Kidney epithelial cell (primary cell): ENCODE measurements around the gene PPP1R7. TPM values are rescaled to one million over a fixed set of nuclear protein-coding genes. Genes with fewer than 3 reads are reported as not detected.

Source experiments
- DNase-seq: peaks from one replicate; pipeline ENCODE4 v3.0.0-alpha.2; 2010; ENCODE audit warnings: low read depth
- H3K27me3 ChIP-seq: 2 replicates; pipeline ENCODE4 v1.6.0; 2011; ENCODE audit warnings: low read length; ENCODE audit not compliant: control insufficient read depth, insufficient read depth
- H3K36me3 ChIP-seq: 2 replicates; pipeline ENCODE4 v1.5.1; 2011; ENCODE audit warnings: low read length; ENCODE audit not compliant: control insufficient read depth, insufficient read depth
- H3K4me3 ChIP-seq: 2 replicates; pipeline ENCODE4 v1.5.1; 2011; ENCODE audit warnings: low read depth, mild to moderate bottlenecking, control low read depth, low read length
- total RNA-seq: library from RNA; depleted of rRNA; stranded (reverse); fragments of >200 nt; gene quantifications from 2 replicates; pipeline ENCODE4 v1.2.3, GENCODE V29; 2015
- TF ChIP-seq, protein P1 (sequence below): IDR thresholded peaks from 2 replicates; pipeline ENCODE4 v1.5.1; 2011; ENCODE audit warnings: mild to moderate bottlenecking, moderate library complexity, low read length, control low read depth, inconsistent platforms; ENCODE audit not compliant: insufficient read depth, poor library complexity, severe bottlenecking

PPP1R7 gene
- total RNA-seq, 1 donor from 2014 or later, result 82.3 TPM

DNA sequence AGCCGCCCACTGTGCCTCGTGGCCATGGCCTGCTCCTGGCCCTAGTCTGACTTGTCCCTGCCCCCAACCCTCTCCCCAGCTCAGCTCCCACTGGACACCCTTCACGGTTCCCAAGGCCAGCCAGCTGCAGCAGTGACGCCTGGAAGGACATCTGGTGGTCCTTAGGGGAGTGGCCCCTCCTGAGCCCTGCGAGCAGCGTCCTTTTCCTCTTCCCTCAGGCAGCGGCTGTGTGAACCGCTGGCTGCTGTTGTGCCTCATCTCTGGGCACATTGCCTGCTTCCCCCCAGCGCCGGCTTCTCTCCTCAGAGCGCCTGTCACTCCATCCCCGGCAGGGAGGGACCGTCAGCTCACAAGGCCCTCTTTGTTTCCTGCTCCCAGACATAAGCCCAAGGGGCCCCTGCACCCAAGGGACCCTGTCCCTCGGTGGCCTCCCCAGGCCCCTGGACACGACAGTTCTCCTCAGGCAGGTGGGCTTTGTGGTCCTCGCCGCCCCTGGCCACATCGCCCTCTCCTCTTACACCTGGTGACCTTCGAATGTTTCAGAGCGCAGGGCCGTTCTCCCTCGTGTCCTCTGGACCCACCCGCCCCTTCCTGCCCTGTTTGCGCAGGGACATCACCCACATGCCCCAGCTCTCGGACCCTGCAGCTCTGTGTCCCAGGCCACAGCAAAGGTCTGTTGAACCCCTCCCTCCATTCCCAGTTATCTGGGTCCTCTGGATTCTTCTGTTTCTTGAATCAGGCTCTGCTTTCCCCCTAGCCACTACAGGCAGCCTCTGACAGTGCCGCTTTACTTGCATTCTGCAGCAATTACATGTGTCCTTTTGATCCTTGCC, 74.0 kb downstream of the PPP1R7 start:
- no peak overlapping the region for H3K4me3 ChIP-seq
- DNase-seq, result no peak
- no peaks in the 10 kb centered on the region for H3K27me3 ChIP-seq
- H3K36me3 ChIP-seq, result peaks cover 2% of the 10 kb centered on the region
- TF ChIP-seq, protein P1, sequence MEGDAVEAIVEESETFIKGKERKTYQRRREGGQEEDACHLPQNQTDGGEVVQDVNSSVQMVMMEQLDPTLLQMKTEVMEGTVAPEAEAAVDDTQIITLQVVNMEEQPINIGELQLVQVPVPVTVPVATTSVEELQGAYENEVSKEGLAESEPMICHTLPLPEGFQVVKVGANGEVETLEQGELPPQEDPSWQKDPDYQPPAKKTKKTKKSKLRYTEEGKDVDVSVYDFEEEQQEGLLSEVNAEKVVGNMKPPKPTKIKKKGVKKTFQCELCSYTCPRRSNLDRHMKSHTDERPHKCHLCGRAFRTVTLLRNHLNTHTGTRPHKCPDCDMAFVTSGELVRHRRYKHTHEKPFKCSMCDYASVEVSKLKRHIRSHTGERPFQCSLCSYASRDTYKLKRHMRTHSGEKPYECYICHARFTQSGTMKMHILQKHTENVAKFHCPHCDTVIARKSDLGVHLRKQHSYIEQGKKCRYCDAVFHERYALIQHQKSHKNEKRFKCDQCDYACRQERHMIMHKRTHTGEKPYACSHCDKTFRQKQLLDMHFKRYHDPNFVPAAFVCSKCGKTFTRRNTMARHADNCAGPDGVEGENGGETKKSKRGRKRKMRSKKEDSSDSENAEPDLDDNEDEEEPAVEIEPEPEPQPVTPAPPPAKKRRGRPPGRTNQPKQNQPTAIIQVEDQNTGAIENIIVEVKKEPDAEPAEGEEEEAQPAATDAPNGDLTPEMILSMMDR, result no peak

DNA sequence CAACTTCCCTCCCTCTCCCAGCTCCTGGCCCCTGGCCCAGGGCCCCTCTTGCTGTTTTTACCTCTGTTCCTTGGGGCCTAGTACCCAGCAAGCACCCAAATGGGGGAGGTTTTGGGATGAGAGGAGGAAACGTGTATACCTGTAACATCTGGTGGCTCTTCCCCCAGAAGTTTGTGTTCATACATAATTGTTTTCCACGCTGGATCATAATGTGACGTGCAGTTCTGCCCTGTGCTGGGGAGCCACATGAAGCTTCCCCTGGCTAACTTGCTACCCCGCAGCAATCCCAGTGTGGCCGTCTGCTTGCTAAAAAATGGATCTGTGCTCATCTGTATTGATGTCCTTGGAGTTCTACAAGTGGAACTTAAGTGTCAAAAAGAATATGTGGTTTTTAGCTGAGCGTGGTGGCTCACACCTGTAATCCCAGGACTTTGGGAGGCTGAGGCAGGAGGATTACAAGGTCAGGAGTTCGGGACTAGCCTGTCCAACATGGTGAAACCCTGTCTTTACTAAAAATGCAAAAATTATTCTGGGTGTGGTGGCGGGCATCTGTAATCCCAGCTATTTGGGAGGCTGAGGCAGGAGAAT, 74.7 kb downstream of the PPP1R7 start:
- Histone ChIP-seq H3K36me3 (peaks cover 2% of the 10 kb centered on the region), H3K27me3 (no peaks in the 10 kb centered on the region), H3K4me3 (no peak overlapping the region)
- DNase-seq, result no peak
- TF ChIP-seq, protein P1, result no peak

DNA sequence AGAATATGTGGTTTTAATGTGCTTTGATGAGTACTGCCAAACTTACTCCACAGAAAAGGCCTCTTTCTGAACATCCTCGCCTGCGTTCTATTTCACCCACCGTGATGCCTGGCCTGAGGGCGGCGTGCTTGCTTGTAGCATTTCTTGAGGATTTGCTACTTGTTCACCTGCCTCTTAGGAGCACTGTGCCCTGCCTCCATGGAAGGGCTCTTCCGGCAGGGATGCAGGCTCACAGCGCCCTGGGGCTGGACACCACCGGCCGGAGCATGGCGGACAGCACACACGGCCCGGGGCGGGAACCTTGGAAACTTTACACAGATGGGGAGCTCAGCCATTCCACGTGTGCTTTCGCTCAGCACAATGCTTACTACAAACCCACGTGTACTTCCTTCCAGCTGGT, 75.3 kb downstream of the PPP1R7 start:
- no peak overlapping the region for H3K4me3 ChIP-seq
- H3K27me3 ChIP-seq, result no peaks in the 10 kb centered on the region
- no peak for DNase-seq
- H3K36me3 ChIP-seq, result peaks cover 2% of the 10 kb centered on the region
- TF ChIP-seq, protein P1, result no peak

DNA sequence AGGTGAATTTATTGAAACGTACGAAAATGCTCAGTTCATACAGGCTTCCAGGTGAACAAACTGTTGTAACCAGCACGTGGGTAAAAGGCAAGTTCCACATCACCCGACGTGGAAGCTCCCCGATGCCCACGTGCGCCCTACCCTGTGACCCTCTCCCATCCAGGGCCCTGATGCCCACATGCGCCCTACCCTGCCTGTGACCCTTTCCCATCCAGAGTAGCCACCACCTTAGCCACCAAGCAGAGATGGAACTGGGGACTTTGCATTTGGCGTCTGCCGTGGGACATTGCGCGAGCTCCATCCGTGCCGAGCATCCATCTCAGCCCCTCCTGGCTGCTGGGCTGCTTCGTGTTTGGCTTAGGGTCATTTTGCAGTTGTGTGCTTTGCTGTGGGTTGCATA, 75.7 kb downstream of the PPP1R7 start:
- peaks cover 2% of the 10 kb centered on the region for H3K36me3 ChIP-seq
- no peak overlapping the region for H3K4me3 ChIP-seq
- TF ChIP-seq, protein P1, result no peak
- no peak for DNase-seq
- no peaks in the 10 kb centered on the region for H3K27me3 ChIP-seq

DNA sequence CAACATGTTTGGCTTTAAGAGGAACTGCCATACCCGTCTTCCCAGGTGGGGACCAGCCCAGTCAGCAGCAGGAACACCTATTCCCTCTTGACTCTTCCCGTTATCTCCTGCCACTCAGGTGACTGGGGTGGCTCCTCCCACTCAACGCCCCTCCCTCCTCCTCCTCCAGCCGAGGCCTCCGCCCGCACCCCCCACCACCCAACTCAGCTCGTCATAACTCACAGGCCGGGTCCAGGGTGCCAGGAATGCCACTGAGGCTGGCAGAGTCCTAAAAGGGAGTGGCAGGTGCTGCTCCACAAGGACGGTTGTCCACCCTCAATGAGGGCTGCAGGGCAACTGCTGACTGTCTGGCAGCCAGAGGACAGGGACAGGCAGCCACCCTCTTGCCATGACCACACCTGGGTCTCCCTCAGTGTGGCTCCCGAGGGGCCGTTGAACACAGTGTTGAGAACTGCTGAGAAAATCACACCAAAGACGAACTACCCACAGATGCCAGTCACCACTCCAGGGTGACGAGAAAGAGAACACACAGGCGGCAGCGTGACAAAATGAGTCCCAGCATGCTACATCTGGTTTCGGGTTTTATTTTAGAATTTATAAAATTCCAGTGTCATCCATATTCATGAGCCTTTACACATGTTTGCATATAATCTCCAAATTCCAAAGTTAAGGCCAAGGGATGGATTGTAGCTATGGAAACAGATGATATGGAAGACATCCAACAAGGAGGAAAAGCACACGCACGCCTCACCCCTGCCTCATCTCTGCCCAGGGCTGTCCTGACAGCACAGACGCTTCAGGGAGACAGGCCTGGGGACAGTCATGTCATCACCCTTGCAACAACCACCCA, 76.7 kb downstream of the PPP1R7 start:
- no peak for DNase-seq
- no peak overlapping the region for H3K4me3 ChIP-seq
- H3K27me3 ChIP-seq, result no peaks in the 10 kb centered on the region
- TF ChIP-seq, protein P1, result no peak
- H3K36me3 ChIP-seq, result peaks cover 5% of the 10 kb centered on the region
